ENCODE measurements around the gene SYNGR2.

The SYNGR2 gene

GRCh38 chr17:78127239-78127887 is 41.0 kb upstream of the SYNGR2 start:
- DNase-seq (ENCODE audit: extremely low read depth, low read depth), result no peak
- TF ChIP-seq CTCF (IDR thresholded peaks at IDR 0.05; ENCODE audit: low read depth, low read length), result no peak

- no peak for TF ChIP-seq CTCF (IDR thresholded peaks at IDR 0.05; ENCODE audit: low read depth, low read length)
- DNase-seq (ENCODE audit: extremely low read depth, low read depth), result no peak
These were observed 40.4 kb upstream of the SYNGR2 start for GRCh38 chr17:78127888-78128550.

GRCh38 chr17:78128551-78129350 is 39.6 kb upstream of the SYNGR2 start, which contains the start of gene TMC6:
Gene TMC6 (minus strand): TSS chr17:78128755. CDS start chr17:78126832, 1,923 bp downstream.
- no peak for TF ChIP-seq CTCF (IDR thresholded peaks at IDR 0.05; ENCODE audit: low read depth, low read length)
- DNase-seq (ENCODE audit: extremely low read depth, low read depth), result no peak

- TF ChIP-seq CTCF (IDR thresholded peaks at IDR 0.05; ENCODE audit: low read depth, low read length), result no peak
- DNase-seq (ENCODE audit: extremely low read depth, low read depth), result no peak
These were observed 38.9 kb upstream of the SYNGR2 start for GRCh38 chr17:78129351-78130089.

GRCh38 chr17:78130090-78130436 is 38.3 kb upstream of the SYNGR2 start:
- no peak for TF ChIP-seq CTCF (IDR thresholded peaks at IDR 0.05; ENCODE audit: low read depth, low read length)
- DNase-seq (ENCODE audit: extremely low read depth, low read depth), result no peak

GRCh38 chr17:78130437-78131101 is 37.8 kb upstream of the SYNGR2 start, which contains the start of gene TMC8:
Gene TMC8 (plus strand): TSS chr17:78130771. CDS start chr17:78131589, 818 bp downstream.
- no peak for DNase-seq (ENCODE audit: extremely low read depth, low read depth)
- no peak for TF ChIP-seq CTCF (IDR thresholded peaks at IDR 0.05; ENCODE audit: low read depth, low read length)
